Prostate gland (tissue), 2 donors: Measurements from ENCODE around the gene GRM8.

Experiments used
- POLR2A ChIP-seq: fragments of 450-650 bp; IDR thresholded peaks from one replicate; pipeline ENCODE4 v1.6.1; 2016; ENCODE audit warnings: antibody characterized with exemption, mild to moderate bottlenecking
- POLR2AphosphoS5 ChIP-seq: sonication (generic); formaldehyde crosslinking; IDR thresholded peaks from one replicate; pipeline ENCODE4 v1.6.1; 2017; ENCODE audit warnings: antibody characterized with exemption
- TF ChIP-seq, protein P1 (sequence below), 4 experiments: fragments of 200-600 bp in 2 of 4; fragments of 450-650 bp in 2 of 4; sonication (generic) in 2 of 4; IDR thresholded peaks; 1 replicate in 3 of 4; 2 replicates in 1 of 4; pipeline ENCODE4 v1.5.1; 2016 to 2019; ENCODE audit warnings: antibody characterized with exemption in 4 of 4, mild to moderate bottlenecking in 2 of 4, moderate library complexity in 2 of 4

DNA sequence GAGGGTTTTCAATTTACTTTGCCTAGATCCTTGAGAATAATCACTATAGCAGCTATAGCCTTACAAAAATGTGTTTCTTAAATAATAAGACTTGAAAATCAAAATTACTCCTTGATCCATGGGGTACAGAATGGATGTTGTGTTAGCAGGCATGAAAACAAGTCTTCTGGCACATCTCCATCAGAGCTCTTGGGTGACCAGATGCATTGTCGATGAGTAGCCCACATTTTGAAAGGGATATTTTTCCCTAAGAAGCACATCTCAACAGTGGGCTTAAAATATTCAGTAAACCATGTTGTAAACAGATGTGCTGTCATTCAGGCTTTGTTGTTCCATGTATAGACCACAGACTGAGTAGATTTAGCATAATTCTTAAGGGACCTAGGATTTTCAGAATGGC, 827.8 kb downstream of the GRM8 start:
- TF ChIP-seq POLR2AphosphoS5 (no peak), POLR2A (no peak)
- TF ChIP-seq, protein P1, sequence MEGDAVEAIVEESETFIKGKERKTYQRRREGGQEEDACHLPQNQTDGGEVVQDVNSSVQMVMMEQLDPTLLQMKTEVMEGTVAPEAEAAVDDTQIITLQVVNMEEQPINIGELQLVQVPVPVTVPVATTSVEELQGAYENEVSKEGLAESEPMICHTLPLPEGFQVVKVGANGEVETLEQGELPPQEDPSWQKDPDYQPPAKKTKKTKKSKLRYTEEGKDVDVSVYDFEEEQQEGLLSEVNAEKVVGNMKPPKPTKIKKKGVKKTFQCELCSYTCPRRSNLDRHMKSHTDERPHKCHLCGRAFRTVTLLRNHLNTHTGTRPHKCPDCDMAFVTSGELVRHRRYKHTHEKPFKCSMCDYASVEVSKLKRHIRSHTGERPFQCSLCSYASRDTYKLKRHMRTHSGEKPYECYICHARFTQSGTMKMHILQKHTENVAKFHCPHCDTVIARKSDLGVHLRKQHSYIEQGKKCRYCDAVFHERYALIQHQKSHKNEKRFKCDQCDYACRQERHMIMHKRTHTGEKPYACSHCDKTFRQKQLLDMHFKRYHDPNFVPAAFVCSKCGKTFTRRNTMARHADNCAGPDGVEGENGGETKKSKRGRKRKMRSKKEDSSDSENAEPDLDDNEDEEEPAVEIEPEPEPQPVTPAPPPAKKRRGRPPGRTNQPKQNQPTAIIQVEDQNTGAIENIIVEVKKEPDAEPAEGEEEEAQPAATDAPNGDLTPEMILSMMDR (IDR thresholded peaks at IDR 0.05) = no peak
